ENCODE measurements around the gene KIAA0513. TPM values are rescaled to one million over a fixed set of nuclear protein-coding genes. Genes with fewer than 3 reads are reported as not detected.

The KIAA0513 gene
- total RNA-seq, 1 donor from 2014 or later = 11.9 TPM

- peak; percentile 87 for DNase-seq (ENCODE audit: low read depth)
Observed at GRCh38 chr16:85004587-85005205, 22.9 kb upstream of the KIAA0513 start.

GRCh38 chr16:85005285-85006069 lies 22.1 kb upstream of the KIAA0513 start:
- DNase-seq (ENCODE audit: low read depth) = no peak

- DNase-seq (ENCODE audit: low read depth) = no peak
Observed at GRCh38 chr16:85006639-85007038, 21.0 kb upstream of the KIAA0513 start.

GRCh38 chr16:85007496-85008214 lies 19.9 kb upstream of the KIAA0513 start:
- DNase-seq (ENCODE audit: low read depth) = no peak

- DNase-seq (ENCODE audit: low read depth) = no peak
Observed at GRCh38 chr16:85008271-85008670, 19.3 kb upstream of the KIAA0513 start.

- no peak for DNase-seq (ENCODE audit: low read depth)
Observed at GRCh38 chr16:85010446-85010930, 17.1 kb upstream of the KIAA0513 start.

- peak; percentile 87 for DNase-seq (ENCODE audit: low read depth)
Observed at GRCh38 chr16:85010931-85011845, 16.4 kb upstream of the KIAA0513 start, which contains the start of gene ZDHHC7. ZDHHC7 (minus strand) TSS chr16:85011535; CDS start chr16:84990618, 20,917 bp downstream.

- no peak for DNase-seq (ENCODE audit: low read depth)
Observed at GRCh38 chr16:85011846-85012284, 15.7 kb upstream of the KIAA0513 start.

- no peak for DNase-seq (ENCODE audit: low read depth)
Observed at GRCh38 chr16:85014311-85014710, 13.3 kb upstream of the KIAA0513 start.

- peak; percentile 24 for DNase-seq (ENCODE audit: low read depth)
Observed at GRCh38 chr16:85015481-85016187, 12.0 kb upstream of the KIAA0513 start.

- peak; percentile 47 for DNase-seq (ENCODE audit: low read depth)
Observed at GRCh38 chr16:85017151-85017550, 10.4 kb upstream of the KIAA0513 start.

GRCh38 chr16:85017633-85018032 lies 10.0 kb upstream of the KIAA0513 start:
- no peak for DNase-seq (ENCODE audit: low read depth)

- DNase-seq (ENCODE audit: low read depth) = no peak
Observed at GRCh38 chr16:85018529-85019236, 8.9 kb upstream of the KIAA0513 start.

- no peak for DNase-seq (ENCODE audit: low read depth)
Observed at GRCh38 chr16:85019659-85020245, 7.8 kb upstream of the KIAA0513 start.

- no peak for DNase-seq (ENCODE audit: low read depth)
Observed at GRCh38 chr16:85025781-85026653, 1.6 kb upstream of the KIAA0513 start.

GRCh38 chr16:85026703-85027102 lies 892 bp upstream of the KIAA0513 start:
- no peak for DNase-seq (ENCODE audit: low read depth)

GRCh38 chr16:85027958-85028684 lies 526 bp downstream of the KIAA0513 start:
- no peak for DNase-seq (ENCODE audit: low read depth)

Data from myocyte (in vitro differentiated cells).